ENCODE measurements around the gene TSPAN32.
"Not testable (repeated sequence)": the region's sequence is repeated elsewhere in the genome, so short reads cannot be mapped to it uniquely, and the experiment has no call there.

TSPAN32 gene

DNA sequence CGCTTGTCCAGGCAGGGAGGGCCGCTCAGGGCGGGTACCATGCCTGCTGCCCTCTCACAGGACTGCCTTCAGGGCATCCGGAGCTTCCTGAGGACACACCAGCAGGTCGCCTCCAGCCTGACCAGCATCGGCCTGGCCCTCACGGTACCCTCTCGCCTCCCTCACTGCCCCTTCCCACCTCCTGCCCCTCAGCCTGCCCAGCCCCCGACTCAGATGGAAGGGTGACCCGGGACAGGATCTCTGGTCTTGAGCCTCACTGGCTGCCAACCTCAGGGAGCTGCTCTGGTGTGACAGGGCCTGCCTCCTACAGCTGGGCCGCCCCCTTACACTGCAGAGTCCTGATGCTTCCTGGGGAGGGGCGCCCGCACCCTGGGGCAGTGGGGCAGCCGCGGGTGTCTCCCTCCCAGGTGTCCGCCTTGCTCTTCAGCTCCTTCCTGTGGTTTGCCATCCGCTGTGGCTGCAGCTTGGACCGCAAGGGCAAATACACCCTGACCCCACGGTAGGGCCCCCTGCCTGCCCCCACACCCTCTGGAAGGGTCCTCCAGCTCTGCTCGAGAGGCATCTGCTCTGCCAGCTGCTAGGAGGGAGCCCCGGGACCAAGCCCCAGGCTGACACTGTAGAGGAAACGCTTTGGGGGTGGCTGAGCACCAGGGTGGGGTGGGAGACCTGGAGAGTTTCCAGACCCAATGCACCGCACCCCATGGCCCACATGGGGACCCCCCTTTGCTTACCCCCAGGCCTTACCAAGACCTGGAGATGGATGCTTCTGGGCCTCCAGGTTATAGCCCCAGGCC, 14.6 kb downstream of the TSPAN32 start:
- no peak for DNase-seq

DNA sequence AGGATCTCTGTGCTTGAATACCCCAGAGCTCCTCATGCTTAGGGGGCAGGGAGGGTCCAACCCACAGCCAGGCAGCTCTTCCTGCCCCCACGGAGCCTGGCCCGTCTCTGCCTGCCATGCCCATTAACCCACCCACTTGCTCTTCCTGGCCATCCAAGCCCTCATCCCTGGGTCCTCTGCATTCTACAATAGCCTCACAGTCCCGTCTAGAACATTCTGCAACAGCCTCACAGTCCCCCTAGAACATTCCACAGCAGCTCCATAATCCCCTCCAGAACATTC, 15.1 kb downstream of the TSPAN32 start:
- DNase-seq: no peak

DNA sequence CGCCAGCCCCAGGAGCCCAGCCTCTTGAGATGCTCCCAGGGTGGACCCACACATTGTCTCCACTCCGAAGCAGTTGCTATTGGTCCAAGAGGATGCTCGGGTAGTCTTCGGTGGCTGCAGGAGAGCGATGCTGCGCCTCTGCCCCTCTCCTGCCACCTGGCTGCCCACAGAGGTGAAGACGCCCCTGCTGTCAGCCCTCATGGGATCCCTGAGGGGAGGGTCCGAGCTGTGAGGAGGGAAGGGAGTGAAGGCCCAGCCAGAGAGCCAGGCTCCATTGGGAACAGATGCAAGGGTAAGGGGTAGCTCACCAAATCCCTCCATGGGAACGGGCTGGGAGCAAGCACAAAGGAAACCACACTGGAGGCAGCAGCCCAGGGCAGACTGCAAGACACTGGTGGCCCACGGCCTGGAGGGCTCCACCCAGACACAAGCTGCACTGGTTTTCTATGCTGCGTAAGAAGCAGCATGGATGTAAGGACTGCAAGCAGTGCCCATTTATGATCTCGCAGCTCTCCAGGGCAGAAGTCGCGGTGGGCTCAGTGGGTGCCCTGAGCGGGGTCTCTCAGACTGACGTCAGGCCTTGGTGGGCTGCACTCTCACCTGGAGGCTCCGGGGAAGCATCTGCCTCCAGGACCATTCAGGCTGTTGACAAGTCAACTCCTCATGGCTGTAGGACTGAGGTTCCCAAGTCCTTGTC, 15.7 kb downstream of the TSPAN32 start:
- DNase-seq: no peak

DNA sequence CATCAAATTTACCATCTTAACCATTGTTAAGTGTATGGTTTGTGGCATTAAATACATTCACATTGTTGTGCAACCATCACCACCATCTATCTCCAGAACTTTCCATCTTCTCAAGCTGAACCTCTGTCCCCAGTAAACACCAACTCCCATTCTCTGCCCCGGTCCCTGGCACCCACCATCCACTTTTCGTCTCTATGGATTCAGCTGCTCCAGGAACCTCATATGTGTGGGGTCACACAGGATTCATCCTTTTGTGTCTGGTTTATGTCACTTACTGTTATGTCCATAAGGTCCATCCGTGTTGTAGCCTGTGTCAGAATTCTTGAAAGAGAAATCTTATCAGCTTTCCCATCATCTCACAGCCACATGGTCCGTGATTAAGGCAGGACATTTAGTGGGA, 16.3 kb downstream of the TSPAN32 start:
- DNase-seq: no peak

DNA sequence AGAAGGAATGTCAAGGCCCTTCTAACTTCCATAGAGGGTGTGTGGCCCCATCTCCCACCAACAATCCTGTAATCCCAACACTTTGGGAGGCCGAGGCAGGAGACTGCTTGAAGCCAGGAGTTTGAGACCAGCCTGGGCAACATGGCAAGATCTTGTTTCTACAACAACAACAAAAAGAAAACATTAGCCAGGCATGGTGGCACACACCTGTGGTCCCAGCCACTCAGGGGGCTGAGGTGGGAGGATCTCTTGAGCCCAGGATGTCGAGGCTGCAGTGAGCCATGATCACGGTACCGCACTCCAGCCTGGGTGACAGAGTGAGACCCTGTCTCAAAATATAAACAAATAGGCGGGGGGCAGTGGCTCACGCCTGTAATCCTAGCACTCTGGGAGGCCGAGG, 16.9 kb downstream of the TSPAN32 start:
- DNase-seq: no peak

DNA sequence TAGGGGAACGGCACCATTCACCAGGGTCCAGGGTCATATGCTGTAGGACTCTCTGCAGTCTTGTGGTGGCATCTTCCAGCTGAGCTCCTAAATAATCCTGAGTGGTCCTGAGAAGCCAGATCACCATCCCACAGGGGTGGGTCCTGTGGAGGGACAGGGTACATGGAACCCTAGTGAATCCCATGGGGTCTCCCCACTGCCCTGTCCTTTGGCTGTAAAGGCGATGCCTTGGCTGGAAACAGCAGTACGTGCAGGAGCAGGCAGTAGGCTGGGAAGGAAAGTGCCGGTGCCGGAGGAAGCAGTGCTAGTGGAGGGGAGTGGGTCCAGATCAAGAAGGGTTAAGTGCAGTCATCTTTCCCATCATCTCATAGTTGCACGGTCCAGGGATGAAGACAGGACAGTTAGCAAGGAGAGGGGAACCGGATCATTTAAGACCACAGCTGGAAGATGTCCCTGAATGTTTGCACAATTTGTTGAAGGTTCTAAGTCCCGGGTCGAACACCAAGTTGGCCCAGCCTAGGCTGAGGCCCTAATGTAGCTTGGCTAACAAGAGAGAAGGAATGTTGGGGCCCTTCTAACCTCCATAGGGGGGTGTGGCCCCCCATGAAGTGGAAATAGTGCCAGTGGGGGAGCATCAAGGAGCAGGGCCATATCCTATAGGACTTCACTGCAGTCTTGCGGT, 18.1 kb downstream of the TSPAN32 start:
- no peak for DNase-seq

DNA sequence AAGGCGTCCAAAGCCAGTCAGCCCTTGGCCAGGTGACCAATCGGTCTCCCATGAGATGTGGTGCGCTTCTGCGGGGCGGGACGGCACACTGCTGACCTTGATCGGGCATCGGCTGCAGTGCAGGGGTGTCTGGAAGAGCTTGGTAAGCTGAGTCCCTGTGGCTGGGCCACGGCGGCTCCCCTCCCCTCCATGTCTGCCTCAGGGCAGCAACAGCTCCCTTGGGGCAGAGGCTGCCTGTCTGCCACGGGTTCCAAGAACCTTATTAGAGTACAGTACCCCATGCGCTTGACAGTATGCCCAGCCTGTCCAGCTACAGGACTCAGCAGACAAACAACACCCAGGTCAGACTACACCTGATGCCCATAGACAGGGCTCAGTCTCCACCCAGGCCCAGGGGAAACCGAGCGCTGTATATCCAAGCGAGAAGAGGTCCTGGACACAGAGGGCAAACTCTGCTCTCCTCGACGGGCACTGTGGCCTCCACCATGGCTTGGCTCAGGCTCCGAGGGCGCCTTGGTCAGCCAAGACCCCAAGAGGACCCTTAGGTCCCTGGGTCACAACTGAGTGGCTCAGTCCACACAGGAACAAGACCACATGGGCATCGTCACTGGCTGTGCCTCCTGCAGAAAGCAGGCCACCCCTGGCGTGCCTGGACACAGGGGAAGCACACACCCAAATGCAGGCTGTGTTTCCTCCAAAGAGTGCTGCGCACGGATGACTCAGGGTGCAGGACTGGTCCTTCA, 18.9 kb downstream of the TSPAN32 start:
- DNase-seq: no peak

DNA sequence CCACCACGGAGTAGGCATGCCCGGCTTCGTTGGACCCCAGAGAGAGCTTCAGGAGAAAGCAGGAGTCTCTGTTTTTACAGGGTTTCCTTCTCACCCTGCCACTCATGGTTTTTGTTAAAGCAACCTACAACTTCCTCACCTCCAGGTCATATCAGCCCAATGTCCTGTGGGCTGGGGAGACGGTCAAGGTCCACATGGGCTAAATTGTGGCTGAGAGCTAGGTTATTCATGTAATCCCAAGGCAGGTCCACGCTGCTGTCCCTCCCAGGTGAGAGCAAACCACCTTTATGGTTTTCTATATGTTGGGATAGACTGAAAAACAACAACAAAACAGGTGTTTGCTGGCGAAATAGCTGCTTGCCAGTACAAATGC, 19.5 kb downstream of the TSPAN32 start:
- DNase-seq: no peak

DNA sequence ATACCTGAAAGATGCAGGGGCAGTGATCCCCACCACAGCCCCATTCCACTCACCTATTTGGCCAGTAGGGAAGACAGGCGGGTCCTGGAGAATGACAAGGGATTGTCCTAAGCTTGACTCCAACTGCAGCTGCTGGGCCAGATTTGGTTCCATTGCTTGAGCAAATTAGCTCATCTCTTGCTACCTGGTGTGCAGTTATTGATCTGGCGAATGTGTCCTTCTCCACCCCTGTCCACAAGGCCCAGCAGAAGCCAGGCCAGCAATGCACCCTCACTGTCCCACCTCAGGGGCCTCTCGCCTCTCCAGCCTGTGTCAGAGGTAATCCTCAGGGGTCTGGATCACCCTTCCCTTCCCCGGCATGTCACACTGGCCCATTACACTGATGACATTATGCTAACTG, 23.3 kb downstream of the TSPAN32 start:
- DNase-seq: no peak

DNA sequence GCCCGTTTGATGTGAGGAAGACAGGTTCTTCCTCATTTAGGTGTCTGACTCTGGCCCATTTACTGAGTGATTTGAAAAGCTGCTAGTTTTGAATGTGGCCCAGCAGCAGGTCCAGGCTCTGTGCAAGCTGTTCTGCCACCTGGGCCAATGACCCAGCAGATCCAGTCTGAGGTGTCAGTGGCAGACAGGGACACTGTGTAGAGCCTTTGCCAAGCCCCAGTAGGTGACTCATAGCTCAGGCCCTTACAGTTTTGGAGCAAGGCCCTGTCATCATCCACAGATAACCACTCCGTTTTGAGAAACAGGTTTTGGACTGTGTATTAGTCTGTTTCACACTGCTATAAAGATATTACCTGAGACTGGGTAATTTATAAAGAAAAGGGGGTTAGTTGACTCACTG, 23.9 kb downstream of the TSPAN32 start:
- DNase-seq: no peak

DNA sequence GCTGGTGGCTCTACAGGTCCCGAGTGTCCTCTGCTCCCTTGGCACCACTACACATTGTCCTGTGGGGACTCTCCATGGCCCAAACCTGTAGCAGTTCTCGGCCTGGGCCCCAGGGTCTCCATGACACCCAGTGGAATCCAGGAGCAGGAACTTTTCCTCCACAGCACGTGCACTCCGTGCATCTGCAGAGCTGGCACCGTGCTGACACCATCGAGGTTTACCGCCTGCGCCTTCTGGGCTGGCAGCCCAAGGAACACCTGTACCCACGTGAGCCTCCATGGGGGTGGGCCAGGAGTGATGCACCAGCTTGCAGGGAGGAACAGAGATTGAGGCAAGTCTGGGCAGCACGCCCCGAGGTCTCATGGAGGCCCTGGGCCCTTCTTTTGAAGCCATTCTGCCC, 25.2 kb downstream of the TSPAN32 start:
- DNase-seq: no peak

DNA sequence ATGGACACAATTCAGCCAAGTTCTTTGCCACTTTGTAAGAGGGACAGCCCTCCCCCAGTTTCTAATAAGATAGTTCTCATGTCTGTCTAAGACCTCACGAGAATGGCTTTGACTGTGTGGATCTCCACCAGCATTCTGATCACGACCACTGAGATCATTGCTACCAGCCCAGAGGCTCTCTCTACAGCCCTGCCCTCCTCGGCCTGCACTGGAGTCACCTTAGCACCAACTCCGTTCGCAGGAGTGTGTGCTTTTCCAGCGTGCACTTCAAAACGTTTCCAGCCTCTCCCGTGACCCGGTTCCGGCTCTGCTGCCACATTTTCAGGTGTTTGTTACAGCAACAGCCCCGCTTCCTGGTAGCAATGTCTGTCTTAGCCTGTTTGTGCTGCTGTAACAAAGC, 26.2 kb downstream of the TSPAN32 start:
- no peak for DNase-seq

DNA sequence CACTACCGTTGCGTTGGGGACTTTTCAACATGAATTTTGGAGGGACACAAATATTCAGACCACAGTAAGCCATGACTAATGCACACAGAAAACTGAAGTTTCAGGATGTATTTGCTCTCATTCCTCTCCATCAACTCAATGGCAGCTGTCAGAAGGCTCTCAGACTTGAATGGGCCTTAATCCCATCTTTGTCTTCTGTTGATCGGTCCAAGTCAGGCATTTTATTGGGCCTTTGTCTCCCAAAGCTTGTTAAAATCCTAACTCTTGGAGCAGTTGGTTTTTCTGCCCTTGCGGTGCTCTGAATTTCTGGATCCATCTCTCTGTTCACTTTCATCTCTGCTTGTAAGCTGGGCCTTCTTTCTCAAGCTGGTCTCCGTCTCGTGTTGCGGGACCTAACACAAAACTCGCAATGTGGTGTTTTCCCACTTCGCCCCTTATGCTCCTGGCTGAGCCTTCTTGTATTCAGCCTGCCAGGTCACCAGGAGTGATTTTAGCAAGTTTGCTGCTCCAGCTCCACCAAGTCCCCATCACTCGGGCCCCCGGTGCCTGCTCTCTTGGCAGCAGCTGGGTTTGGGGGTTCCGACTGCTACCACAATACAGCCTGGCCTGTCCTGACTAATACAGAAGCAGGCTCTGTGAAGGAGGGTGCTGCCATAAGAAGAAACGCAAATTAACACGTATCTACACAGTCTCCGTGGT, 27.0 kb downstream of the TSPAN32 start:
- DNase-seq: no peak

DNA sequence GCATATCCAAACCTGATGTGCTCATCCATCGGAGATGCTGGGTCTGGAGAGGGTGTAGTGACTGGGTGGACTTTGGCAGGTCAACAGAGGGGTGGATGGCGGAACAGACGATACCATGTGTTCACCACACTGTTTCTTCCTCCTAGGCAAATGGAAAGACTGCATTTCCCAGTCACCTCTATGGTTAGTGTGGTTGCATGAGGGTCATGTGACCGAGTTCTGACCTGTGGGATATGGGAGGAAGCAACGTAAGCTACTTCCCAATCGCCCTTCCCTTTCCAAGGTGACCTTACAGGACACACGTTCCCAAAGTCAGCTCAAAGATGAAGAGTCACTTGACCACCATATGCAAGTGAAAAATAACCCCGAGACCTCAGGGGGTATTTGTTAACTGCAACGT, 27.7 kb downstream of the TSPAN32 start:
- no peak for DNase-seq

DNA sequence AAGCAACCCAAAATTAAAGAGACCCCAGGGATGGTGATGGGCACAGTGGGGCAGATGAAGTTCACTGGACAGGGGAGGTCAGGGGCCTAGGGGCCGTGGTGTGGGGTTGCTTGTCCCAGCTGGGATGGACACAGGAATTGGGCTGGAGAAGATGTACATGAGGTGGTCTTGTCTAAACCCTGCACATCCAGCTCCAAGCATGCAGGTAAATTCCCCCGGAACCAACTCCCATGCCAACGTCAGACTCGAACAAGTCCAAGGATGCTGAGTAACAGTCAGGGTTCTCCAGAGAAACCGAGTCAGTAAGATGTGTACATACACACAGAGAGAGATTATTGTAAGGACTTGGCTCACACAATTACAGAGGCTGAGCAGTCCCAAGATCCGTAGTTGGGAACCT, 28.9 kb downstream of the TSPAN32 start:
- no peak for DNase-seq

DNA sequence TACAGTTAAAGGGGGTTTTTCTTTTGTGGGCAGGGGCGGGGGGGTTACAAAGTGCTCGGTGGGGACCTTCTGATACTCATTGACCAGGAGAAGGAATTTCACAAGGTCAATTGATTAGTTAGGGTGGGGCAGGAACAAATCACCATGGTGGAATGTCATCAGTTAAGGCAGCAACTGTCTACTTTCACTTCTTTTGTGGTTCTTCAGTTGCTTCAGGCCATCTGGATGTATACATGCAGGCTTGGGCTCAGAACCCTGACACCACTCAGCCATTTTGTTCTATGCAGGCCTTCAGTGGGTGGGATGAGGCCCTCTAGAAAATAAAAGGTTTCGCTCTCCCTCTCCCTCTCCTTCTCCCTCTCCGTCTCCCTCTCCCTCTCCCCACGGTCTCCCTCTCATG, 29.6 kb downstream of the TSPAN32 start:
- no peak for DNase-seq

DNA sequence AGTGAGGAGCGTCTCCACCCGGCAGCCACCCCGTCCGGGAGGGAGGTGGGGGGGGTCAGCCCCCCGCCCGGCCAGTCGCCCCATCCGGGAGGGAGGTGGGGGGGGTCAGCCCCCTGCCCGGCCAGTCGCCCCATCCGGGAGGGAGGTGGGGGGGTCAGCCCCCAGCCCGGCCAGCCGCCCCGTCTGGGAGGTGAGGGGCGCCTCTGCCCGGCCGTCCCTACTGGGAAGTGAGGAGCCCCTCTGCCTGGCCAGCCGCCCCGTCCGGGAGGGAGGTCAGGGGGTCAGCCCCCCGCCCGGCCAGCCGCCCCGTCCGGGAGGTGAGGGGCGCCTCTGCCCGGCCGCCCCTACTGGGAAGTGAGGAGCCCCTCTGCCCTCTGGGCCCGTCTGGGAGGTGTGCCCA, 30.8 kb downstream of the TSPAN32 start:
- DNase-seq: not testable (repeated sequence)

DNA sequence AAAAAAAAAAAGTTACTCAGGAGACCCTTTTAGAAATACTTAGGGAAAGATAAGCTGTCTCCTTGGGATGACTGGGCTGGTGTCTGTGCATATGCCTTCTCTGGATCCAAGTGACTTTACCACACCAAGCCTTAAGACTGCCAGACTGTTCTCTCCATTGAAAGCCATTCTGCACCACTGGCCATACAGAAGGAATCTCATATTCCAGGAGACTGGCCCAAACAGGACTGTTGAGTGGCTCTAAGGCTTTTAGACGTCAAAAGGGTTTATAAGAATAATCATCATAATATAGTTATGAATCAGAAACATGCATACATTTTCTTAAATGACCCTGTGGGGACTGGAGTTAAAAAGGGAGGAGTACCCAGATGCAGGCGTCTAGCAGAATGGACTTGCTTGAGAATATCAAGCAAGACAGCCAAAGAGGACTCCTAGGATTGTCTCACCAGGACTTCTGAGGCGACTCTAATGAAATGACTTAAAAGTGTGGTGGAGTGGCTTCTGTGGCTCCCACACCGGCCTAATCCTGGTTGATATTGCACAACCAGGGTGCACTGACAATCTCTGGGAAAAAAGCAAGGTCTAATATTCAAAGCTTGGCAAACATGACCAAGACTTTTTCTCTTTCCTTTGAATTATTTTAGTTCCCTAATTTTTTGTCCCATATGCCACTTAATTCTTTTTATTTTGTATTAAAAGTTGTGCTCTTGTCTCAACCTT, 31.8 kb downstream of the TSPAN32 start:
- not testable (repeated sequence) for DNase-seq

DNA sequence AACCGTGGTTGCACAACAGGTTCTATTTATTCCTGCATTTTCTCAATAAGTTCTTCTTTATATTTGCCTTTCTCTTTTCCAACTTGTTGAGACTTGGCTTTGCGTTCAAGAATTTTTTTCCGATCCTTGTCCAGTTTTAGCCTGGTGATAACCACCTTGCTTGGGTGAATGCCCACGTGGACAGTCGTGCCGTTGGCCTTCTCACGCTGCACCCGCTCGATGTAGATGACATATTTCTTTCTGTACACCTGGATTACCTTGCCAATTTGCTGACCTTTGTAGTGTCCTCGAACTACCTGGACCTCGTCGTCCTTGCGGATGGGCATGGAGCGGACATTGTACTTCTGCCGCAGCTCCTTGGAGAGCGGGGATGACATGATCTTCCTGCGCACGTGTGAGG, 33.5 kb downstream of the TSPAN32 start:
- DNase-seq: not testable (repeated sequence)

DNA sequence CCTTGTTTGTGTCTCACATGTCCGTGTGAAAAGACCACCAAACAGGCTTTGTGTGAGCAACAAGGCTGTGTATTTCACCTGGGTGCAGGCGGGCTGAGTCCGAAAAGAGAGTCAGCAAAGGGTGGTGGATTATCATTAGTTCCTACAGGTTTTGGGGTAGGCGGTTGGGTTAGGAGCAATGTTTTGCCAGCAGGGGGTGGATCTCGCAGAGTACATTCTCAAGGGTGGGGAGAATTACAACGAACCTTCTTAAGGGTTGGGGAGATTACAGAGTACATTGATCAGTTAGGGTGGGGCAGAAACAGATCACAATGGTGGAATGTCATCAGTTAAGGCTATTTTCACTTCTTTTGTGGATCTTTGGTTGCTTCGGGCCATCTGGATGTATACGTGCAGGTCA, 36.9 kb downstream of the TSPAN32 start:
- not testable (repeated sequence) for DNase-seq

DNA sequence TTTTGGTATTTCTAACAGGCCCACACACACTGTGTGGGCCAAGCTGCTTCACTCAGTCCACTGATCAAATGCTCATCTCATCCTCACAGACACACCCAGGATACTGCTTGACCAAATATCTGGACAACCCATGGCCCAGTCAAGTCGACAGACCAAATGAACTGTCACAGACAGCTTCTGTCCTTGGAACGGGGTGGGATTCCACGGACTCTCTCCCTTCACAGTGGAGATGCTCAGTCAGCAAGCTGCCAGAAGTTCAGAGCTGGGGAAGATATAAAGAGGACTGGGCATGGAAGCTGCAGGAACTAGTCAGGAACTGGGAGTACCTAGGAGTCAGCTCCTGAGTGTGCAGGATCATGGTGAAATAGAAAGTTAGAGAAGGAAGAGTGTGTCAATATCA, 40.7 kb downstream of the TSPAN32 start:
- no peak for DNase-seq

DNA sequence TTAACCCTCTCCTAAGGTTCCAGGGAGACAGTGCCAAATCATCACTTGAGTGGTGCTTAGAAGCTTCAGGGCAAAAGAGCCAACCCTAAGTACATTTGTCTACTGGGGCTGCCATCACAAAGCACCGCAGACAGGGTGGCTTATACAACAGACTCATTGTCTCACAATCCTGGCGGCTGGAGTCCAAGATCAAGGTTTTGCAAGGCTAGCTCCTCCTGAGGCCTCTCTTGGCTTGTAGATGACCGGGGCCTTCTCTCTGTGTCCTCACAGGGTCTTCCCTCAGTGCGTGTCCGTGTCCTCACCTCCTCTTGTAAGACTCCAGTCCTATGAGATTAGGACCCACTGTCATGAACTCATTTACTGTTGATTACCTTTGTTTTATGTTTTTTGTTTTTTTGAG, 41.2 kb downstream of the TSPAN32 start:
- no peak for DNase-seq

All from fibroblast of skin of abdomen (primary cell).